HG03432 (cell line): ENCODE measurements around the gene MRAP.

Experiments
- ATAC-seq: cut with Tn5 transposase; IDR thresholded peaks from one replicate; pipeline ENCODE4 v1.9.1; 2021; ENCODE audit warnings: mild to moderate bottlenecking, moderate library complexity; ENCODE audit not compliant: unreplicated experiment

Gene MRAP

DNA sequence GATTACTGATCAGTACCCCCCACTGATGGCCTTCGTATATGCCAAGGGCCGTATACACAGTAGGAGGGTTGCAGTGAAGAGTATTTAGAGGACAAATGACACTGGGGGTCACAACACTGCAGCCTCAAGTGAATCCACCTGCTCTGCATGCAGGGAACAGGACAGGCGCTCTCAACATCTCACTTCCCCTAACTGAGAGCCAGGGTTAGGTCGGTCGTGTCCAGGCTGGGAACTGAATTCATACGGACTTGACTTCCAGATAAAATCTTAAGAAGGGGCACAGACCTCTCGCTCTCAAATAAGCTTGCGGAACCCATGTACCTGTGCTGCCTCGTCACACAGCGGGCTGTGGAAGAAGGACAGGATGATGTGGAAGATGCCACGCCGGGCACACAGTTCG lies 22.8 kb downstream of the MRAP start:
- no peak for ATAC-seq

DNA sequence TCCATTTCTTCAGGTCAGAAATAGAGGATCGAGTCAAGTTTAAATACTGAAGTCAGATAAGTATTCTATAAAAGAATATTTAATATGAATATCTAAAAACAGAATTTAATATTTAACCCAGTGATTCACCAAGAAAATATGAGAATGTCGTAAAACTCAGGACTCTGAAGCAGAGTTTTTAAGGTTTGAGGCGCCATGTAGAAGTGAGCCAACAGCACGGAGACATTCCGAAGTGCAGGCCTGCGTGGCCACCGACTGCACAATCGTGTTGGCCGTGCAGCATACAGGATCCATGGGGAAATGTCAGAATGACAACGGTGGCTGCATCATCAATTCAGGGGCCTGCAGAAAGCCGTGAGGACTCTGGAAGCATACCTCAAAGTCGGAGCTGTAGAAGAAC lies 23.4 kb downstream of the MRAP start:
- ATAC-seq: no peak

DNA sequence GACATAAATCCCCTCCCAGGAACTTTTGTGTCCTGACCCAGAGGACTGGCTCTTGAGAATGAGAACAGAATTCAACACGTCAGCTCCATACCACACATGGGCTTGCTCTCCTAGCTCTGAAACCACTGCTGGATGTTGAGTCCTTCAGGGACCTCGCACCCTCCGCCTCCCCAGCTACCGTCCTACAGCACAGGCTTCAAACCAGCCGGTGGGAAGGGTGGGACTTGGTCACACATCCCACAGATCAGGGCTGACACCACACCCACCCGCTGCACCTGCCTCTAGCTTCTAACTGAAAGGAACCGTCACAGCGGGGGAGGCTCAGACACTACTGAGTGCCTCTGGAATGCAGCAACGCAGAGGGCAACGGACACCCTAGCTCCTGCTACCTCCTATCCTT lies 24.0 kb downstream of the MRAP start:
- no peak for ATAC-seq

DNA sequence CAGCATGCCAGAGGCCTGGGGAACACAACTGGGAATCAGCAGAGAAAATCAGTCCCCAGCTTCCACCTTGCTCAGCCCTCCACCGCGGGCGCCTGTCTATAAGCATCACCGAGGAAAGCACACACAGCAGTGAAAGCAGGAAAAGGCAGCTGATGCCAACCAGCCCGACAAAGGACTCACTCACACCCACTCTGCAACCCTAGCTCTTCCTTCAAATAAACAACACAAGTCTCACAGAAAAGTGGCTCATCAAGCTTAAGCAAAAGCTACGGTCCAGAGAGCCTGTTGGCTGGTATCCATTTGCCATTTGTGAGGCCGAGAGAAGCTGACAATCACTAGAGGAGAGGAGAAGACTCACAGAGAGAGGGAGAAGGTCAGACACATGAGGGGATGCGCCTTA lies 27.1 kb downstream of the MRAP start:
- no peak for ATAC-seq

DNA sequence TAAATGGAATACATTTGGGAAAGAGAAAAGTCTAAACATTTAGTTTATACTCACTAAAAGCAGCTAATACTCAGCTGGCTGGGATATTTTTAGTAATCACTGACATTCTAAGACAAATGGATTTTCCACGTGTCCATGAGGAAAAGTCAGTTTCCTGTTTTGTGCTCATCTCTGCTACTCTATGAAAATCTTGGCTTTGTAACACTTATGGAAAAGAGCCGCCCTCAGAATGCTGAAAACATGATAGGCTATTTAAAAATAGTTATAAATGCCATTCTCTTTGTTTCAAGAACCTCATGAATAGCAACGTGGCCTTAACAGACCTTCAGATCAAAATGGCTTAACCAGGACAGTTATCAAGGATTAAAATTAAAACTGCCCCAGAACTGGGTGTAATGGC lies 29.9 kb downstream of the MRAP start:
- ATAC-seq: no peak

DNA sequence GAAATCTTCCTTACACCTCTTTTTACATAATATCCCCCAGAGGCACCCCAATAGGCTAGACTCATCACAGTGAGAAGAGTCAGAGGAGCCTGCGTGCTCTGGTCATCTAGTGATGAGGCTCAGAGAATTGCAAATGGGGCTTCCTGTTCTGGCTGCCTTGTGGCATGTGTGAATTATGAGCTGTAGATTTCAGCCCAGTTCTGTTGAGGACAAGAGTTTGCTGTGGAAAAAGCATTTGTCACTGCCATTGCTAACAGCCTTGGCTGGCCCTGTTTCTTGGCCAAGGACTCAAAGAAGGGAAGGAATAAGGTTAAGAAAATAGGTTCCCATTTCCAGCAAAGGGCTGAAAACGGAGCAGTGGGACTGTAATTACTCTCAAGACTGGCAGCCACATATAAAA lies 30.7 kb downstream of the MRAP start:
- ATAC-seq: no peak

DNA sequence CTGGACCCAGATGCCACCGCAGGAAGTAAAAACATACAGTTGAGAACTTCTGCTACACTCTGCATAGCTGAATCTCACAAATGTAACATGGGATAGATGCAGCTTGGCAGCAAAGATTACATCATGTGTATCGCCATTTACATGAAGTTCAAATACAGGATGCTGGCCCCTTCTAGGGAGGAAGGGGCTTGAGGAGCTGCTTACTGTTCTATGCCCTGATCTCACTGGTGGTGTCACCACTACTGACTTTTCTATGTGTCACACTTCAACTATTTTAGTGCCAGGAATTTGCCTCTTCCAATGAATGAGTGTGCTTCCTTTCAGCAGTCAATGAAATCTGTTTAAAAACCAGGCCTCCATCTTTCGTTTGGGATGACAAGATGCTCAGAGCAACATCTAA lies 31.1 kb downstream of the MRAP start:
- ATAC-seq: no peak

DNA sequence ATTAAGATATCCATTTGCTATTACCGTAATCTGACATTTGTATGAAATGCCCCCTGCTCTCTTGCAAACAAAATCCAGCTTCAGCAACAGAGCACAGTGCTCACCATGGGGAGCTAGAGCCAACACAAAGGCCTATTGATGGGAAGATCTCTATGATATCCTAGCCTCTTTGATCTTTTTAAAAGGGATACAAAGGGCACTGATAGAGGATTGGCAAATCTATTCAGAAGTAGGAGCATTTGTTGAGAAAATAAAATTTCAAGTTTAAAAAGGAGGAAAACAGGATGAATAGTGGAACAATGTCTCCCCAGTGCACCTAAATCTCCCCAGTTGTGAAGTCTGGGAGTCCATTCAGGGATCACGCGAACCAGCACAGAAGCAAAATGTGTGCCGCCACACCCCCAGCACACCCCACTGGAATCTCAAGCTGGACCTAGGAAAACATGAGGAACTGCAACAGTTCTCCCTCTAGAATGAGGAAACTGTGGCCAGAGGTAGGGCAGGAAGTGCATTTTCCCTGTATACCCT lies 32.2 kb downstream of the MRAP start:
- no peak for ATAC-seq

DNA sequence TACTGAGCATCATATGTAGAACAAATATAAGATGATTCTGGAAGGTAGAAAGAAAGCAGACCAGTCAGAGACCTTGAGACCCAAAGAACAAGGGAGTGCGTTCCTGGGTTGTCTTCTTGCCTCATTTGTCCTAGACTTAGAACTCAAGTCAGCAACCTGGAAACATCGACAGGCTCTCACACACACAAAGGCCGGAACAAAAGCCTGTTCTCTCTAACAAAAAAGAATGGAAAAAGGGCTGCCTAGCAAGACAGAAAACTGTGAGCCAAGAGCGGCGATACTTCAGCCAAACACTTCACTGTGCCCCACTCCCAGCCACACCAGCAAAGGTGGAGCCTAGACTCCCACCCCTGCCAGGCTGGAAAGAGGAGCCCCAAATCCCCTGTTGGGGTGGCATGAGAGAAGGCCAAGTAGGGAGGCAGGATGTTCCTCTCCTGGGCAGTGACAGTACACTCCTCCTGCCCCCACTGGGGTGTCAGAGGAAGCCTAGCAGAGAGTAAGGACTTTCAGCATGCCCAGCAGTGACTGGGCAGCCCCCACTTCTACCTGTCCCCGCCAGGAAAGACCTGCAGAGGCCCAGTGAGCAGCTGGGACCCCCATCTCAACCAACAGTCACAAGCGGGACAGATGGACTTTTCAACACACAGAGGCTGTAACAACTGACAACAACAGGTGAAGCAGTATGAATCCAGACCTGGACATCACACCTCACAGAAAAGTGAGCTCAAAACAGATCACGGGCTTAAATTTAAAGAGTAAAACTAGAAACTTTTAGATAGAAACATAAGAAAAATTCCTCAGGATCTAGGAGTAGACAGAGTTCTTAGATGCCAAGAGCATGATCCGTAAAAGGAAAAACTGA lies 33.0 kb downstream of the MRAP start:
- no peak for ATAC-seq

DNA sequence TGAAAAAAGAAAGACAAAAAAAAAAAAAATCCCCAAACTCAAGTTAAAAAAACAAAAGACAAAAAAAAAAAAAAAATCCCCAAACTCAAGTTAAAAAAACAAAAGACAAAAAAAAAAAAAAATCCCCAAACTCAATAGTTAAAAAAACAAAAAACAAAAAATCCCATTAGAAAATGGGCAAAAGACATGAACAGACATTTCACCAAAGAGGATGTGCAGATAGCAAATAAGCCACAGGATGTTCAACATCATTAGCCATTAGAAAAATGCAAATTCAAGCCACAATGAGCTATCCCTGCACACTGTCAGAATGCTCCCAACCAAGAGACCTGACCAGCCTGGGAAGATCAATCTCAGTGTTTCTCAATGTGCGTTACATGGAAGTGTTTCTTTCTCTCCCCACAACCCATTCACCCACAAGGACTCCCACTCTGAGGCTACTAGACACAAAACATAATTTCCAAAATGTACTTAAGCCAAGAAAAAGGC lies 33.9 kb downstream of the MRAP start:
- no peak for ATAC-seq

DNA sequence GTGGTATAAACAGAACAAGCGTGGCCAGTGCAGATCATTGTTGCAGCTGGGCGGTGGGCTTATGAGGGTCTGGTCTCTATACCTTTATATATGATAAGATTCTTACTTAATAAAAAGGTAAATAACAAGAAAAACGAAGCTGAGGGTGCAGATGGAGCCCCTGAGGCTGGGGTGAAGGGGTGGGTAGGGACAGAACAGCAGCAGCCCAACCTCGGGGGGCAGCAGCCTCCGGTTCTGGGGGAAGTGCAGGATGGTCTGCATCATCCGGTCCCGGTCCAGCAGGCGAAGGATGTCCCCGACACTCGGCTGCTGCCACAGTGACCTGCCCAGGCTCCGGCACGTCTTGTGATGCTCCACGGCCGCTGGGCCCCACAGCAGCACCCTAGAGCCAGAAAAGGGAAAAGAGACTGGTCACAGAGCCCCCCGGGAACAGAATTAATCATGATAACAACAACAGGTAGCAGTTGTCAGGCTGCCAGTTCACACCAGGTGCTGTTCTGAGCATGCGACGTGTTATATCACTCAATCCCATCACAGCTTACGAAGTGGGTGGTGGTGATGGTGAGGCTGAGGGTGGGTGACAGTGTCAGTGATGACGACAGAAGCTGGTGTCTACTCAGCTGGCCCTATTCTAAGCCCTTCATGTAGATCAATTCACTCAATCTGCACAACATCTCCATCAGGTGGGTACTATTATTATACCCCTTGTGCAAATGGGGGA lies 35.5 kb downstream of the MRAP start:
- ATAC-seq: no peak

DNA sequence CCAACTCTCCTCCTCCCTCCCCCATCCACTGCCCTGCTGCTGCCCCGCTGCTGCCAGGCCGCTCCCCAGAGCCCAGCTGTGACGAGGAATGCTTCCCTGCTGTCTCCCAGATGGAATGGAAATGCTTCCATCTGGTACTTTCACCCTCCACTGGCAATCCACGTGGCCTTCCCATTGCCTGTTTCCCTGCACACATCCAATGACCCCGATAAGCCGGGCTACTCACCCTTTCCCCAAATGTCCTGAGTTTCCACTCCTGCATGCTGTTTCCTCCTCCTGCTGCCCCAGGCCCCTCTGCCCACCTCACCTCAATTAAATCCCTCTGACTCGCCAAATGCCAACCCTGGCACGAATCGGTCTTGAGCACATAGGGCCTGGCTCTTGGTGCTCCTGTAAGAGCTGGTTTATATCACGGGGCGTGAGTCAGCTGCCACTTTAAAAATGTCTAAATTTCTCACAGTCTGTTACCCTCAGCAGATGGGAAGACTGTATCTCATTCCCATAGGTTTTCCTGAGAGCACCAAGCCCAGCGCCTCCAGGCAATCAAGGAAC lies 36.4 kb downstream of the MRAP start:
- ATAC-seq: no peak

DNA sequence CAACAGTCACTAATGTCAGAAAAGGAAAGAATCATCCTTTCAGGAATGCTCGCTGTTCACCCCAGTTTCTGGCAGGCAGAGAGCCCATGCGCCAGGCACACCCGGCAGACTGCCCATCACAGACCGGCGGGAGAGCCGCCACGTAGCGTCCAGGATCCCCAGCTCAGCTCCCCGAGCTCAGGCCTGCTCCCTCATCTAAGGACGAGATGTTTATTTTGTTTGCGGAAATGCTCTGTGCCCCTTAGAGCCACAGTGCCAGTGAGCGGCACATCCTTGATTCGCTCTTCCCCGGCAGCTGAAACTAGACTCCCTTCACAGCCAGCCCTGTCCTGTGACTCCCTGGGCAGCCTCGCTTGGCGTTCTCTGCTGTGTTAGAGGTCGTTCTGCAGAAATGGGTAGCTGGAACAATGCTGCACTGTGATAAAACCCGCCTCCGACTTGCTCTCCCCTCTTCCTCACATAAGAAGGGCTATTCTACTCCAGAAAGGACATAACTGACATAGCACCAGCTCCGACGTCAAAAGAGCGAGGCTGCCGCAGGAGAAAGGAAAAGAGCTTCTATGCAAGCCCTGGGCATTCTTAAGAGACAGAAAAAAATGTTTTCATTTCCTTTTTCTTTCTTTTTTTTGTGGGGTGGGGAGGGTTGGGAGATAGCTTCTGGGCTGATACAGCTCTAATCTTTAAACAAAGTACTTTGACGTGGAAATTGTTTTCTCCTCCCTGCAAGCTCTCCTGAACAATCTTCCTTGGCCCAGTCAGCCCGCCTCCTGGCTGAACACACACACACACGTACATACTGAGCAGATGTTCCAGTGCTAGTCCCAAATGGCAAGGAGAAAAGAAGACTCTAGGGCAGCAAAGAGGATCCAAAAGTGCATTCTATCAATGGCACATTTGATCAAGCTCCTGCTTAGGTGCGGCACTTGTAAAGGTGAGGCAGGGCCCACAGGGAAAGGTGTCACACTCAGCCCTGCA lies 37.2 kb downstream of the MRAP start:
- ATAC-seq: no peak

DNA sequence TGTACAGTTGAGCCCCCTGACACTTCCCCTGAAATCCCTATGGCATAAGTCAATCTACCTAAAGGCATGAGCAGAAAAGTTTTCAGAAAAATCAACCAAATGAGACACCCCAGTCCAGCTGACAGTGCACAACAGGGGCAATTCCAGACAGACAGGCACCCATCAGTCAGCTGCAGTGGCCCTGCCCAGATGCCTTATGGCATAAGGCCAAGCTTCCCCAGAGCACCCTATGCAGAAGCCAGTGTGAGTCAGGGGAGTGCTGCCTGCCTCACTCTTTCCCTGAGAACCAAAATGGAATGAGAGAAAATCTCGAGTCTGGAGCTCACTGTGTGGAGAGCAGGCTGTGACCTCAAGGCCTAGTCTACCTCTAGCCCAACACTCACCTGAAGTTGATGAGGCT lies 38.1 kb downstream of the MRAP start:
- no peak for ATAC-seq

DNA sequence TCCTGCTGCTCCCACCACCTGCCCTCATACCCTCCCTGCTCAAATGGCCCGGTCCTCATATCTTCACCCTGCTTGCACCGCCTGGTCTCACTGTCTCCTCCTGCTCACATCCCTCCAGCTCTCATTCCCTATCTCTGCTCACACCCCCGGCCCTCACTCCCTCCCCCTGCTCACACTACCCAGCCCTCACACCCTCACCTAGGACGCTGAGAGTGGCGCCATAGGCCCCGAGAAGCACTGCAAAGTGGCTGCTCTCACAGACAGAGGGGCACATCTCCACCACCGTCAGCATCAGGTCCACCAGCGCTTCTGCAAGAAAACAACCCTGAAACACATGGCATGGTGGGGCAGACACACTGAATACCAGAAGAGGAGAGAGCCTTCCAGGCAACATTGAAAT lies 38.6 kb downstream of the MRAP start:
- ATAC-seq: no peak

DNA sequence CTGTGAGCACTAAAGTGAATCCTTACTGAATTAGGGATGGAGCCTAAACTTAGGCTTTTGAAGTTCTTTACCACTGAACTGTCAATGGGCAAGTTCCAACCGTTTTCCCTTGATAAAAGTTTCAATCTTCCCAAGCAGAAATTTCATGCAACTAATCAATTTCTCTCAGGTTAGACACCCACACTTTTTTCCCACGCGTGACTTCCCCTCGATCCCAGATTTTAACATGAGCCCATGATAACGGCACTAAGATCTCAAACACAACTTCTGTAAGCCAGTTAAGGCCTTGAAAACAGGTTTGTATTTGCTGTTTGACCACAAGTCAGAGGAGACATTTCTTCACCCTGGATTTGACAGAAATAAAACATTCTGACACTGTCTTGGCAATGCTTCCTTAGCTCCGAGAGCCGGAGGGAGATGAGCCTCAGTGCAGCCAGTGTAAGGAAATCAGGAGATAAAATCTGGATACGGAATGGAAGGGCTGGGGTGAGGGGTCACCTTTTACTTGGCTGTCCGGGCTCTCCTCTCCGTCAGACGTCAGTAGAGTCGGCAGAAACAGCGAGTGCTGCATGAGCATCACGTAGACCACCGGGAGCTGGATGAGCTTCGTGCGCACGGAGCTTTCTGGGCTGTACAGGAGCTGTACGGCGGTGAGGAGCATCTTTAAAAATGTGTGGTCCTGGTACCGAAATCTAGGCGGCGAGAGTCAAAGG lies 39.7 kb downstream of the MRAP start:
- ATAC-seq: no peak

DNA sequence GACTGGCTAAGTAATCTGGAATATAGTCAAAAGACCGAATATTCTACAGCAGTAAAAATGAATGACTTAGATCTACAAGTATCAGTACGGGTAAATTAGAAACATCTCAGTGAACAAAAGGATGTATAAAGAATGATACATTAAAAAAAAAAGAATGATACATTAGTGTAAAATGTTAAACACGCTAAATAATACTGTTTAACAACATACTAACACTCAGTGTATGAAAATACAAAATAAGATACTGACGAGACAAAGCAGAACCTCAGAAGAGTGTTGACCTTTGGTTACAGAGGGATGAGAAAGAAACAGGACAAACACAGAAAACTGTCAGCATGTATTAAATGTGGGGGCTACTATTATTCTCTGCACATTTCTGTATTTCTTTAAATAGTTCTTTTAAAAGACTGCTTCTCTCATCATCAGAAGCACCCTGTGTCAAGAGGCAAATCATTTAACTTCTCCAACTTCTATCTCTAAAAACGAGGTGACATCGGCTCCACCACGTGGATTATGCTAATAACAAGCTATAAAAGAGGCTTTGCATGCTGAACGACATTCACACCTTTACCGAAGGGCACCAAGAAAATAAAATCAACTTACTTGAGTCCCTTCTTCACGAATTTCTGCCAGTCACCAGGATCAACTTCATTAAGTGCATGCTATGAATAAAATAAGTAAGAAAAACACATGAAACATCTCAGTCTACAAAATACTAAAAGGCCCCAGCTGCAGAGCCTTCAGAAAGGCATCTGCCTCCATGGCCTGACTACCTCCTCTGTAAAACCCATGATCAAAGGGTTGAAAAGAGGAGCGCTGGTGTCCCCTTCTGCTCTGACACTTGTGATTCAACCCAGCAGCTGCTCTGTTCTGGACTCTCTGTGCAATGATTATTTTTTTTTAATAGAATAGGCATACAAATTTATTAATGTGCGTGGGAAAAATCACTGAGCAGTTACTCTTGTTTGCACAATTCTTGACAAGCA lies 42.5 kb downstream of the MRAP start:
- no peak for ATAC-seq

DNA sequence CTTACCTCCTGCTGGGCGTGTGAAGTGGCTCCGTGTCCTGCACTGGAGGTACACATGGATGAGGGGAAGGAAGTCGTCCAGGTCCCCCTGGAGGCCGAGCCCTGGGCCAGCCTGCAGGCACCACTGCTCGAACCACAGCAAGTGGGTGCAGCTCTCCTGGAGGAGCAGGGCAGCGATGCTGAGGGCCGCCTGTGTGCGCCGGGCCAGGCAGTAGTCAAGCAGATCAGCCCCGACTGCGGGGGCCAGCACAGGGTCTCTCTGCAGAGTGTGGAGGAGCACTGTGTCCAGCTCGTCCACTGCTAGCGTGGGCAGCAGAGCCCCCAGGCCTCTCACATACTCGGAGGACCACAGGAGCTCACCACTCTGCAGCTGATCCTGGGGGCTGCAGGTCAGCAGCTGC lies 48.3 kb downstream of the MRAP start:
- no peak for ATAC-seq

DNA sequence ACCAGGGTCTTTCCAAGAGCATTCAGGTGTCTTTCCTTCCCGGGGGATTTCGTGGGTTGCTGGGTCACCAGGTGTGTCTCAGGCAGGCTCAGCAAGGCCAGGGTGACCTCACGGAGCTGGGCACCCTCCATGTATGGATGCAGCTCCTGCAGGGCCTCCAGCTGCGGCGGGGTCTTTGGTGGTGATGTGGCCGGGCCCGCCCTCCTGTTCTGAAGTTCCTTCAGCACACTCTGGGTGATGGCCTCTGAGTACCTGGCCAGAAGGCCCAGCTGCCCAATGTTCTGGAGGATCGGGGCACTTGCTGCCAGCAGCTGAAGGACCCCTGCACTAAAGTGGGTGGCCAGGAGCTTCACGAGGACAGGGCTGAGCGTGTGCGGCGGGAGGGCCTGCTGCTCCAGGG lies 48.7 kb downstream of the MRAP start:
- no peak for ATAC-seq
